Spleen (tissue), 7 donors: ENCODE results near the gene OGFR.

Source experiments
- CTCF ChIP-seq, 11 experiments: fragments of 200-600 bp in 7 of 11; fragments of 450-650 bp in 4 of 11; sonication (generic) in 4 of 11; IDR thresholded peaks in 8 of 11; conservative IDR thresholded peaks in 3 of 11; 1 replicate in 7 of 11; 2 replicates in 4 of 11; pipeline versions ENCODE4 v1.4.0 to v1.8.0; 2016 to 2021; ENCODE audit warnings: antibody characterized with exemption in 11 of 11, inconsistent platforms in 4 of 11, mild to moderate bottlenecking in 1 of 11
- POLR2AphosphoS5 ChIP-seq, 3 donors: sonication (generic); formaldehyde crosslinking; IDR thresholded peaks; one replicate each; pipeline ENCODE4 v1.5.1; 2017; ENCODE audit warnings: antibody characterized with exemption in 3 of 3
- donor health status: DM: no; HTN: no; CAD: no; lungs with moderate emphysema.
- donor health status: DM: no; HTN: no; CAD: no.
- donor health status: DM: no; HTN: no; CAD: no.

GRCh38 chr20:62820962-62821725, 16.5 kb downstream of the OGFR start:
- TF ChIP-seq CTCF (IDR thresholded peaks at IDR 0.05 in 8 of 11, conservative IDR thresholded peaks at IDR 0.05 in 3 of 11) (no peak), POLR2AphosphoS5 (IDR thresholded peaks at IDR 0.05) (no peak)
